Astrocyte of the cerebellum (primary cell): ENCODE measurements around the gene TRPM8.

Source experiments
- DNase-seq: peaks from one replicate; pipeline ENCODE4 v3.0.0-alpha.2; 2011; ENCODE audit warnings: low read depth
- H3K4me3 ChIP-seq: 2 replicates; pipeline ENCODE4 v1.5.1; 2011; ENCODE audit warnings: mild to moderate bottlenecking, low read depth, low read length, moderate library complexity
- CTCF ChIP-seq: IDR thresholded peaks from 2 replicates; pipeline ENCODE4 v1.5.1; 2012; ENCODE audit warnings: low read length, low read depth, moderate library complexity, mild to moderate bottlenecking; ENCODE audit errors: missing control alignments
- in situ Hi-C: cut with HindIII; loops from 2 replicates; pipeline ENCODE4 v1.10.0; 2017; ENCODE audit warnings: low sequenced_read_pairs

TRPM8 gene

GRCh38 chr2:234015861-234016260 lies 98.7 kb downstream of the TRPM8 start:
- no peak for TF ChIP-seq CTCF
- in situ Hi-C loops = no loop called here
- DNase-seq = no peak
- H3K4me3 ChIP-seq = no peak overlapping the region

- no peak for TF ChIP-seq CTCF
- no peak overlapping the region for H3K4me3 ChIP-seq
- in situ Hi-C loops = no loop called here
- DNase-seq = no peak
Measured at GRCh38 chr2:234019896-234020295, 102.7 kb downstream of the TRPM8 start.

- DNase-seq = no peak
- no peak for TF ChIP-seq CTCF
- in situ Hi-C loops = no loop called here
- no peak overlapping the region for H3K4me3 ChIP-seq
Measured at GRCh38 chr2:234020332-234020731, 103.2 kb downstream of the TRPM8 start.

GRCh38 chr2:234022424-234022823 lies 105.3 kb downstream of the TRPM8 start:
- no peak overlapping the region for H3K4me3 ChIP-seq
- in situ Hi-C loops = no loop called here
- no peak for DNase-seq
- TF ChIP-seq CTCF = no peak

- no peak for TF ChIP-seq CTCF
- no peak for DNase-seq
- in situ Hi-C loops = no loop called here
- no peak overlapping the region for H3K4me3 ChIP-seq
Measured at GRCh38 chr2:234024304-234024703, 107.1 kb downstream of the TRPM8 start.

GRCh38 chr2:234025466-234025865 lies 108.3 kb downstream of the TRPM8 start:
- in situ Hi-C loops = no loop called here
- no peak for TF ChIP-seq CTCF
- no peak for DNase-seq
- peak overlapping the region; percentile 19 for H3K4me3 ChIP-seq

GRCh38 chr2:234025891-234026401 lies 108.8 kb downstream of the TRPM8 start:
- peak overlapping the region; percentile 19 for H3K4me3 ChIP-seq
- in situ Hi-C loops = no loop called here
- no peak for DNase-seq
- TF ChIP-seq CTCF = no peak
